ENCODE results near the gene RTF1.
A peak's percentile ranks its signal among the peaks of the same experiment; 100 is the strongest.
"Not testable (repeated sequence)": the region's sequence is repeated elsewhere in the genome, so short reads cannot be mapped to it uniquely, and the experiment has no call there.

Gene RTF1

DNA sequence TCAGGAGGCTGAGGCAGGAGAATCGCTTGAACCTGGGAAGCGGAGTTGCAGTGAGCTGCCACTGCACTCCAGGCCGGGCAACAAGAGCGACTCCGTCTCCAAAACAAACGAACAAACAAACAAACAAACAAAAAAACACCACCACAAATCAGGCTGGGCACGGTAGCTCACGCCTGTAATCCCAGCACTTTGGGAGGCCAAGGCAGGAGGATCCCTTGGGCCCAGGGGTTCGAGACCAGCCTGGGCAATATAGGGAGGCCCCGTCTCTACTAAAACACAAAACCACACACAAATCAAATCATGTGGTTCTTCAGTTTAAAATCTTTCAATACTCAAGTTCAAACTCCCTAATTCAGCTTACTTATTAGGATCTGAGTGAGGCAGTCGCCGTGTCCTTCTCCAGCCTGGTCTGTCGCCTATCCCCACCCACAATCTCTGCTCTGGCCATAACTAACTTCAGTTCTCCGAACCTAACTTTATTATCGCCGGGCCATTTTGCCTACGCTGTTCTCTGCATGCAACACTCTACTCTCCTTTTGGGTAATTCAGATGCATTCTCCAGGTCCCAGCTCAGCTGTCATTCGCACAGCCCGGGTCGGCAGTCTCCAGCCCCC is 660 bp upstream of the RTF1 start:
- Histone ChIP-seq H3K79me2 (ENCODE audit: insufficient read depth, low read depth) (peaks cover 55% of the 10 kb centered on the region), H4K20me1 (ENCODE audit: insufficient read depth) (no peaks in the 10 kb centered on the region; the same call in 1 of the 2 replicates), H3K9ac (peak overlapping the region; percentile 62; the same call in 1 of the 2 replicates), H3K36me3 (ENCODE audit: insufficient read depth) (no peaks in the 10 kb centered on the region), H3K4me3 (IDR thresholded peaks at IDR 0.05; ENCODE audit: insufficient read depth, low read depth, low read length) (no peak overlapping the region), H2AFZ (ENCODE audit: low read depth) (peak overlapping the region; percentile 76), H3K27me3 (ENCODE audit: insufficient read depth, low read depth) (no peaks in the 10 kb centered on the region), H3K4me1 (ENCODE audit: low read depth, poor library complexity, severe bottlenecking) (peaks cover 28% of the 10 kb centered on the region), H3K27ac (peak overlapping the region; percentile 53), H3K4me2 (peak overlapping the region; percentile 88)
- TF ChIP-seq, protein P1, sequence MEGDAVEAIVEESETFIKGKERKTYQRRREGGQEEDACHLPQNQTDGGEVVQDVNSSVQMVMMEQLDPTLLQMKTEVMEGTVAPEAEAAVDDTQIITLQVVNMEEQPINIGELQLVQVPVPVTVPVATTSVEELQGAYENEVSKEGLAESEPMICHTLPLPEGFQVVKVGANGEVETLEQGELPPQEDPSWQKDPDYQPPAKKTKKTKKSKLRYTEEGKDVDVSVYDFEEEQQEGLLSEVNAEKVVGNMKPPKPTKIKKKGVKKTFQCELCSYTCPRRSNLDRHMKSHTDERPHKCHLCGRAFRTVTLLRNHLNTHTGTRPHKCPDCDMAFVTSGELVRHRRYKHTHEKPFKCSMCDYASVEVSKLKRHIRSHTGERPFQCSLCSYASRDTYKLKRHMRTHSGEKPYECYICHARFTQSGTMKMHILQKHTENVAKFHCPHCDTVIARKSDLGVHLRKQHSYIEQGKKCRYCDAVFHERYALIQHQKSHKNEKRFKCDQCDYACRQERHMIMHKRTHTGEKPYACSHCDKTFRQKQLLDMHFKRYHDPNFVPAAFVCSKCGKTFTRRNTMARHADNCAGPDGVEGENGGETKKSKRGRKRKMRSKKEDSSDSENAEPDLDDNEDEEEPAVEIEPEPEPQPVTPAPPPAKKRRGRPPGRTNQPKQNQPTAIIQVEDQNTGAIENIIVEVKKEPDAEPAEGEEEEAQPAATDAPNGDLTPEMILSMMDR (conservative IDR thresholded peaks at IDR 0.05; ENCODE audit: low read depth, low read length): no peak

DNA sequence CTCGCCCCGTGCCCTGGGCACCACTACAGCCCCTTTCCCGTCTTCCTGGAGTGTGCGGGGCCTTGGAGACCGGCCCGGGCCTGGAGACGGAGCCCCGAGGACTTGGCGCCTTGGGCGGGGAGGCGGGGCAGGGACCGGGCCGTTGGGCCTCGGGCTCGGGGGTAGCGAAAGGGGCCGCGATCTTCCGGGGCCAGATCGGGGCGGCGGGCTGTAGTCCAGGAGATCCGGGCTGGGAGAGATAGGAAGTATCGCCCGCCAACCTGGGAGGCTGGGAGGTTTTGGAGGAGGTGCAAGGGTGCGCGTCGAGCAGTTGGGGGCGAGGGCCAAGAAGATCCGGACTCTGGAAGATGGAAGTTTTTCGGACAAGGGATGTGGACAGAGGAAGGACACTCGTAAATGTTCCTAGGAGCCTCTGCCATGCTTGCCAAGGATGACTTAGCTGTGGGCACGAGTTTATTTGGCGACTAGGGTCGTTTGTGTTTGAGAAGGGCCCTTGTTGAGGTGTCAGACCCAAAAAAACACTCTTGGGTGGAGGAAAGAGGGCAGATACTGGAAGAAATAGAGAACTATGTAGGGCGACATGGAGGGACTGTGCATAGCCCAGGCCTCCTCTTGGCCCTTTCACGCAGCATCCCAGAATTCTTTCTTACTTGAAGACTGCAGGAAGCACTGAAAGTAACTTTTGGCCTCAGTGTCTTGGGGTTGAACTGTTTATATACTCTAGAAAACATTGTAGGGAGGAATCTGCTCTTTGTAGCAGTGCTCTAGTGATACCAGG is 712 bp downstream of the RTF1 start:
- TF ChIP-seq, protein P1 (conservative IDR thresholded peaks at IDR 0.05; ENCODE audit: low read depth, low read length): no peak
- Histone ChIP-seq H3K4me3 (IDR thresholded peaks at IDR 0.05; ENCODE audit: insufficient read depth, low read depth, low read length) (no peak overlapping the region), H3K9ac (peak overlapping the region; percentile 52; the same call in 1 of the 2 replicates), H3K79me2 (ENCODE audit: insufficient read depth, low read depth) (peaks cover 69% of the 10 kb centered on the region), H3K27ac (peak overlapping the region; percentile 16; the same call in 1 of the 2 replicates), H3K4me1 (ENCODE audit: low read depth, poor library complexity, severe bottlenecking) (peaks cover 35% of the 10 kb centered on the region), H4K20me1 (ENCODE audit: insufficient read depth) (no peaks in the 10 kb centered on the region; the same call in 1 of the 2 replicates), H3K4me2 (peak overlapping the region; percentile 83), H3K36me3 (ENCODE audit: insufficient read depth) (no peaks in the 10 kb centered on the region), H2AFZ (ENCODE audit: low read depth) (peak overlapping the region; percentile 76), H3K27me3 (ENCODE audit: insufficient read depth, low read depth) (no peaks in the 10 kb centered on the region)

DNA sequence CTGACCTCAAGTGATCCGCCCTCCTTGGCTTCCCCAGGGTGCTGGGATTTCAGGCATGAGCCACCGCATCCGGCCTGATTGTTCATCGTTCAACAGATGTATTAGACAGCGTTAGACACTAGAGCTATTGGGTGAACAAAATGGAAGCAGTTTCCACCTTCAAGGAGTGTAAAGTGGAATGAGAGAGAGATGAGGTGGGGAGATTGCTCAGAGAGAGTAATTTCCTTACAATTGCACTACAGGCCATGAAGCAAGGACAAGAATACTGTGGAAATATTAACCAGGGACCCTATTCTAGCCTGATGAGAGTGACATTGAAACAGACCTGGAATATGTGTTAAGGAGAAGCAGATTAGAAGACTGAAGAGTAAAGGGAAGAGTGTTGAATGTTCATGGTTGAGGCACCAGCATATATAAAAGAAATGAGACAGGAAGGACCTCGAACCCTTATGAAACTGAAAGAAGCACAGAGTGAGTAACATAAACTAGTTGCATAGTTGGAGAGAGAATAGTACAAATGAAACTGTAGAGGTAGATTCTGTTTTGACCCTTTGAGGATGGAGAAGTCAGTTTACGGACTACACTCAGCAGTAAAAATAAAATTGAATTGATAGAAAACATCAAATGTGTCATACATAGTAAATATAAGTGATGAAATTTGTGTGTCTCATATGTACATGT is 7.2 kb downstream of the RTF1 start:
- no peaks in the 10 kb centered on the region for H3K36me3 ChIP-seq (ENCODE audit: insufficient read depth)
- TF ChIP-seq, protein P1 (conservative IDR thresholded peaks at IDR 0.05; ENCODE audit: low read depth, low read length): no peak
- H3K79me2 ChIP-seq (ENCODE audit: insufficient read depth, low read depth): peaks cover 96% of the 10 kb centered on the region
- H3K4me3 ChIP-seq (IDR thresholded peaks at IDR 0.05; ENCODE audit: insufficient read depth, low read depth, low read length): no peak overlapping the region
- H3K27me3 ChIP-seq (ENCODE audit: insufficient read depth, low read depth): no peaks in the 10 kb centered on the region
- peak overlapping the region; percentile 75 for H3K27ac ChIP-seq
- peaks cover 68% of the 10 kb centered on the region for H3K4me1 ChIP-seq (ENCODE audit: low read depth, poor library complexity, severe bottlenecking)
- H2AFZ ChIP-seq (ENCODE audit: low read depth): no peak overlapping the region
- H4K20me1 ChIP-seq (ENCODE audit: insufficient read depth): no peaks in the 10 kb centered on the region; the same call in 1 of the 2 replicates
- H3K9ac ChIP-seq: peak overlapping the region; percentile 21; the same call in 1 of the 2 replicates
- peak overlapping the region; percentile 85 for H3K4me2 ChIP-seq

DNA sequence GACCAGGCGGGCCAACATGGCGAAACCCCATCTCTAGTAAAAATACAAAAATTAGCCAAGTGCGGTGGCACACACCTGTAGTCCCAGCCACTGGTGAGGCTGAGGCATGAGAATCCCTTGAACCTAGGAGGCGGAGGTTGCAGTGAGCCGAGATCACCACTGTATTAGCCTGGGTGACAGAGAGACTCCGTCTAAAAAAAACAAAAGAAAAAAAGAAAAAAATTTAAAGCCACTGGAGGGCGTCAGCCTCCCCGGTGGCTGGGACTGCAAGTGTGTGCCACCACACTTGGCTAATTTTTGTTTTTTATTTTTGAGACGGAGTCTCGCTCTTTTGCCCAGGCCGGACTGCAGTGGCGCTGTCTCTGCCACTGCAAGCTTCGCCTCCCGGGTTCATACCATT is 7.9 kb downstream of the RTF1 start:
- Histone ChIP-seq H3K27me3 (ENCODE audit: insufficient read depth, low read depth) (no peaks in the 10 kb centered on the region), H3K27ac (peak overlapping the region; percentile 75), H3K9ac (peak overlapping the region; percentile 21; the same call in 1 of the 2 replicates), H3K4me3 (IDR thresholded peaks at IDR 0.05; ENCODE audit: insufficient read depth, low read depth, low read length) (no peak overlapping the region), H3K4me2 (peak overlapping the region; percentile 85), H3K79me2 (ENCODE audit: insufficient read depth, low read depth) (peaks cover 89% of the 10 kb centered on the region), H3K36me3 (ENCODE audit: insufficient read depth) (no peaks in the 10 kb centered on the region), H2AFZ (ENCODE audit: low read depth) (no peak overlapping the region), H4K20me1 (ENCODE audit: insufficient read depth) (no peaks in the 10 kb centered on the region), H3K4me1 (ENCODE audit: low read depth, poor library complexity, severe bottlenecking) (peaks cover 67% of the 10 kb centered on the region)
- TF ChIP-seq, protein P1 (conservative IDR thresholded peaks at IDR 0.05; ENCODE audit: low read depth, low read length): no peak

DNA sequence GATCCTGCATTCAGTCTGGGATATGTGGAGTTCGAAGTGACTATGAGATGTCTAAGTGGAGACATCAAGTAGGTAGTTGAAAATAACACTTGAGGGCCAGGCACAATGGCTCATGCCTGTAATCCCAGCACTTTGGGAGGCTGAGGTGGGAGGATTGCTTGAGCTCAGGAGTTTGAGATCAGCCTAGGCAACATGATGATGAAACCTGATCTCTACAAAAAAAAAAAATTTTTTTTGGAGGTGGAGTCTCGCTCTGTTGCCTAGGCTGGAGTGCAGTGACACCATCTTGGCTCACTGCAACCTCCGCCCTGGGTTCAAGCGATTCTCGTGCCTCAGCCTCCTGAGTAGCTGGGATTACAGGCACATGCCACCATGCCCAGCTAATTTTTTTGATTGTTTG is 9.0 kb downstream of the RTF1 start:
- H3K4me3 ChIP-seq (IDR thresholded peaks at IDR 0.05; ENCODE audit: insufficient read depth, low read depth, low read length); H2AFZ ChIP-seq (ENCODE audit: low read depth); H3K36me3 ChIP-seq (ENCODE audit: insufficient read depth); H3K27me3 ChIP-seq (ENCODE audit: insufficient read depth, low read depth); H3K9ac ChIP-seq; H4K20me1 ChIP-seq (ENCODE audit: insufficient read depth): not testable (repeated sequence)
- Histone ChIP-seq H3K27ac (peak overlapping the region; percentile 30; the same call in 1 of the 2 replicates), H3K4me1 (ENCODE audit: low read depth, poor library complexity, severe bottlenecking) (peaks cover 74% of the 10 kb centered on the region), H3K79me2 (ENCODE audit: insufficient read depth, low read depth) (peaks cover 87% of the 10 kb centered on the region), H3K4me2 (peak overlapping the region; percentile 21; the same call in 1 of the 2 replicates)

Data from KMS-11 (cell line).